GM12874 (cell line): ENCODE results near the gene BCAS1.

Source experiments
- CTCF ChIP-seq: IDR thresholded peaks from 2 replicates; pipeline ENCODE4 v1.5.1; 2011; ENCODE audit warnings: low read depth, mild to moderate bottlenecking, control low read depth, low read length, moderate library complexity; ENCODE audit not compliant: insufficient read depth

BCAS1 gene

GRCh38 chr20:53990768-53991450 is 79.5 kb downstream of the BCAS1 start:
- TF ChIP-seq CTCF = no peak

GRCh38 chr20:53990003-53990402 is 80.4 kb downstream of the BCAS1 start:
- TF ChIP-seq CTCF = no peak

GRCh38 chr20:53989401-53989800 is 81.0 kb downstream of the BCAS1 start:
- no peak for TF ChIP-seq CTCF

- TF ChIP-seq CTCF = no peak
Measured at GRCh38 chr20:53986037-53986650, 84.2 kb downstream of the BCAS1 start.

- TF ChIP-seq CTCF = no peak
Measured at GRCh38 chr20:53985150-53985518, 85.3 kb downstream of the BCAS1 start.

- no peak for TF ChIP-seq CTCF
Measured at GRCh38 chr20:53984356-53985149, 85.8 kb downstream of the BCAS1 start.

- no peak for TF ChIP-seq CTCF
Measured at GRCh38 chr20:53983401-53983800, 87.0 kb downstream of the BCAS1 start.
